HUDEP-2 (cell line): ENCODE results near the gene GRK5.

Experiments used
- DNase-seq, 76 experiments: peaks; one replicate each; lab custom pipeline; 2025; ENCODE audit not compliant: unreplicated experiment in 76 of 76; lab: John Stamatoyannopoulos, UW

The GRK5 gene

DNA sequence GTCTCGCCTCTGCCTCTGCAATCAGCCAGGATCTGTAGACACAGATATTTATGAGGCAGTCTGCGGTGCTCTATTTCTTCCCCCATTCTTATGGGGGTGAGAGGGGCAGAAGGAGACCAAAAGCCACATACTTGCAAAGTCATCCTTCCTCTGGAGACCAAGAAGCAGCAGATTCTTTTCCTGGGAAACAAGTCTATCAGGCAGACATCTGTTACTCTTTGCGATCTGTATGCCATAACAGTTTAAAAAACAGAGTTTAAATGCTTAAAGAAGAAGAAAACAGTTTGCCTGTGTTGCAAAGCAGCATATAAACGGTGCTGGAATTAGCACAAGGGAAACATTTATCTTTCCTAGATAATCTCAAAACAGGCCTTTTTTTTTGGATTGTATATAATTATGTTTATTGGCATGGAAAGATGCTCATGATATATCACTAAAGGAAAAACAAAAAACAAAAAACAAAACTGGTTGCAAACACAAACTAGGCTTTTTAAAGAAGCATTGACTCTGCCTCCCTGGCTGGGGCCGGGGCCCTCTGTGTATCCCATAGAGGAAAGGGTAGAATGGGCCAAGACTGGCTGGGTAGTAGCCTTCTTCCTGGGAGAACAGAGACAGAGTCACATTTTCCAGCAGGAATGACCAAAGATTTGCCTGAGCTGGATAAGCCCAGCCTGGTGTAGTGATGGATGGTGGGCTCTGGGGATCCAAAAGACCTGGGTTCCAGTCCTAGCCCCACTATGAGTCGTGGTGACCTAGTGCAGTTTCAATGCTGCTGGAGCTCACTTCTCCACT is 284.8 kb downstream of the GRK5 start:
- DNase-seq: no peak

DNA sequence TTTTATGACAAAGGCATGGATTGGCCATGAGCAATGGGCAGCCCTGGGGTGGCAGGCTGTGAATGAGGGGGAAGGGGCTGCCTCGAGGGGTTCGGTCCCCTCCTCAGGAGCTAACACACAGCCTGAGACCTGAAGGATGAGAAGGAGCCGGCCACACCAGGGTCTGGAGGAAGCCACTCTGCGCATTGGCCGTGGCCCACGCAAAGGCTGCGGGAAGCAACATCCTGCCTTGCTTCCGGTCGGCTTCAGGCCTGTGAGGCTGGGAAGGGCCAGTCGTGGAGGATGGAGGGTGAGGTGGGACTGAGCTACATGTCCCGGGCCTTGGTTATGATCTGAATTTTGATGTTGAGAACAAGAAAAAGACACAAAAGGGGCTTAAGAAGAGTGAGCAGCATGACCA is 285.8 kb downstream of the GRK5 start:
- DNase-seq: no peak

DNA sequence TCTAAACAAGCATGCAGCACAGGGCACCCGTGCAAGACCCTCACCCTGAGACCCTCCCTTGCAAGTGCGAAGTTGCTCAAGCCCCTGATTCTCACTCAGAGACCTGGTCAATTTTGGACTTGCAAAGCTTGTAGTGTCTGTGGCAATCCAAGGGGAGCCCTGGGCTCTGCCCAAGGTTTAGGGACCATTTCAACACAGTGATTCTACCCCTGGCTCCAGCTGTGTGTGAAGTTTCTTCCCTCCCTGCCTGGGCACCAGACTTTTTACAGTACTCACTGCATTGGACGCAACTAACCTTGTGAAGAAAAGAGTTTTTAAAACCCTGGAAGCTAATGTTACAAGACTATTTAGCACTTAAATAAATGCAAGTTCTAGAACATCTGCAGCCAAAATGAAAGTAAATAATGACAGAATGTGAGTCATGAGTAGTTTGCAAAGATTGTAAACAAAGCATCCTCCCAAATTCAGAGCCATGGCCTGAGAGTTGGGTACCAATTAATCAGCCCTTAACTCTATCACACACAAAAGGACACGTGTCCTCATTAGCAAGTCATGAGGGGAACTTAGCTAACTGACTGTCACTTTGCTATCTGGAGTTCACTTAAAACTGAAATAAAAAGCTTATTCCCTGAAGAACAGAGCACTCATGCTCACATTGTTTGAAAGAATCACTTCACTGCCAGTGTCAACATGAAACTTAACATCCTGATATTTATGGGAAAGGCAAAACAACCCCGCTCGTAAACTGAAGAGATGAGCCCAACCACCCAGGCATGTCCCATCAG is 287.1 kb downstream of the GRK5 start:
- no peak for DNase-seq

DNA sequence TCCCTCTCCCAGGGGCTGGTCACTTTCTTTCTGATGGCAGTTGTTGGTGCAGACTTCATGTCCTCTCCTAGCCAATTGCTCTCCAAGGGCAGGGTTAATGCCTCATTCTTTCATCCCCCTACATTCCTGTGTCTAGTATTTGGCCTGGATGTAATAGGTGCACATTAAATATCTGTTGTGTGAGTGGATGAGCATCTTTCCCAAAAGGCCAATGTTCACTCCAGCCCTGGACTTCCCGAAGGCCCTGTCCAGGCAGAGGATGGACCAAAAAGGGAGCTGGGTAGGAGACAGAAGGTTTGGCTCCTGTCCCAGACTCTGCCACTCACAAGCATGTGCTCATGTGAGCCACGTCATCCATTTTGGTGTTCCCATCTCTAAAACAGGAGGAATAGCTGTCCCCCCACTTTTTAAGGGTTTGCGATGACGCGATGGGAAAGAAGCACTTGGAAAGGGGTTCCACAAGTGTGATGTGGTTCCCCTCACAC is 287.7 kb downstream of the GRK5 start:
- no peak for DNase-seq

DNA sequence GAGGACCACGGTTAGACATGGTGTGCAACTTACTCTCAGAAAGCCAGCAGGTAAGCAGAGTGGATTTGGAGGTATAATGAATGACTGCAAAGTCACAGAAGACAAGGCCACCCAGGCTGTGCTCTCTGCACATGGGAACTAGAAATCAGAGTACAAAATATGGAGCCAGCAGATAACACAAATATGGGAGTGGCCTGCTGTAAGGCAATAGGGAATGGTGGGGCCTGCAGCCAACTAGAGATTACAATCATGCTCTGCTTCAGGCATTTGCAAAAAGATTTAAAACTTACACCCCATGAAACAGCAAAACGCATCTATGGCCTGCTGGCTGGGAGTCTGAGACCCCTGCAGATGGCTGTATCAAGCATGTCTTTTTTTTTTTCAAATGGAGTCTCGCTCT is 288.2 kb downstream of the GRK5 start:
- DNase-seq: peak in 37 of 76 experiments; percentile 3 to 64 (median 21)

DNA sequence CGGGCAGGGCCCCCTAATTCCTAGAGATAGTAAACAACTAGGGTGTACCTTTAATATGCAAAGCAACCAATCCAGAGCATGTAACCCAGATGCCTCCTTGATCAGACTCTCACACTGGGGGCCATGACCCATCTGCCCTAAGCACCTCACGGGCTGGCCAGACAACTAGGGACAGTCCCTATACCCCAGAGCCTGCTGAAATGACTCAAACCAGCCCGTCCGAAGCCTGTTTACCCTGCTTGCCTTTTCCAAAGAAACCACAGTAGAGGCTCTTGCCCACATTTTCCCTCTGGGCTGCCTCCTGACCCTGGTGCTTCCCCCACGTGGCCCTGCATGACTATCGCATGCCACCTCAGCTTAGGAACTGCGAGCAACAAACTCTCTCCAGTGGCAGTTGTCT is 288.9 kb downstream of the GRK5 start:
- no peak for DNase-seq

DNA sequence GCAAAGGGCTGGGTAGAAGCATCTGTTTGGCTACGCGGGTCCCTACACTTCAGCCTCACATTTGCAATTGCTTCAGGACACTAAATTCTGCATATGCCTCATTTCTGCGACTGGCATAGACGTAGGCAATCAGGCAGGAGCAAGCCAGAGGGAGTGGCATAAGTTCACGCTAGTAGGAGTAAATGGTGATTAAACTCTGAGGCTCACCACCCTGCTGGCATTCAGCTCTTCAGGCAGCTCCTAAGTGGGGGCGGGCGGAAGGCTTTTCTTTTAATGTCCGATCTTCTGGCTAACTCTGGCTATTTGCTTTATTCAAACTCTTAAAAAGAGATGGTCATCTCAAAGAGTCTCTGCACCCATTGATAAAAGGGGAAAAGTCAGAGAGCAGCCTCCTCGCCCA is 289.9 kb downstream of the GRK5 start:
- DNase-seq: no peak

DNA sequence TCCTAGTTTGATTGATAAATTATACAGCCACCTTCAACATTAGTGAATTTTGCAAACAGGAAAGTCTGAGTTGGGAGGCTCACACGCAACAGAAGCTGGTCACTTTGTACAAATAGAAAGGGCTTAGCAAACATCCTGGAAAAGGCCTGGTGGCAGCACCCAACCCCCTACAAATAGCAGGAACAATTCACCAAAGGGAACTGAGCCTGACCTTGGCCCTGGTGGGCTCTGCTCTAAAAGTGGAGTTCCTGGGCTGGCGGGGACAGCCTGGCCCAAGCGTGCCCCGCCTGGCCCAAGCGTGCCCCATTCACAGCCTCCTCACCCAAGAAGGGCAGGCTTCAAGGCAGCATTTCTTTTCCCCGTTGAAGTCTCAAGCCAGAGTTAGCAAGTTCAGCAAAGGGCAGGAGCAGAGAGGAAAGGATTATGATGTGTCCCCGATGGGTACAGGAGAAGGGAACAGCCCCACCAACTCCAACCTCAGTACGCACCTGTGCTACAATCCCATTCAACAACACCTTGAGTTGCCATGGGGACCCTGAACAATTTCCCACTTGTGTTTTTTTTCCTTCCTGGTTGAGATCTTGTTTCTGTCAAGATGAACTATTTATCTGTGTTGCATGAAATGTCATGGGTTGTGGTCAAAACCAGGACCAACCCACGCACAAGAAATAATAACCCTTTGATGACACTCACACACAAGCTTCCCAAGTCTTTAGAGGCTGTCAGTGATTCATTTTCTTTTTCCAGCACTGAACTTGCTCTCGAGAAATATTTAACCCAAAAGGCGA is 291.7 kb downstream of the GRK5 start:
- no peak for DNase-seq

DNA sequence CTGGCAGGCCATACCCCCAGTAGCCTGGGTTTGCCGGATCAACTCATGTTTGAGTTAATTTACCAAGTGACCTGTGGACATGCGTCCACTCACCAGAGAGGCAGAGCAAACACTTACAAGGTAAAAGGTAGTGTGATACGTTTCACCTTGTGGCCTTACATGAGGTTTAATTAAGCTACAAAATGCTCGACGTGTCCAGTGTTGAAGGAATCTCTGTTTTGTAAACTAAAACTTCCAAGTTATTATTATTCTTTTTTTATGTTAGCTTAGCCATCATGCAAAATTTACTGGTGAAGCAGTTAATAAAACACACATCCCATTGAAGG is 292.3 kb downstream of the GRK5 start:
- DNase-seq: no peak

DNA sequence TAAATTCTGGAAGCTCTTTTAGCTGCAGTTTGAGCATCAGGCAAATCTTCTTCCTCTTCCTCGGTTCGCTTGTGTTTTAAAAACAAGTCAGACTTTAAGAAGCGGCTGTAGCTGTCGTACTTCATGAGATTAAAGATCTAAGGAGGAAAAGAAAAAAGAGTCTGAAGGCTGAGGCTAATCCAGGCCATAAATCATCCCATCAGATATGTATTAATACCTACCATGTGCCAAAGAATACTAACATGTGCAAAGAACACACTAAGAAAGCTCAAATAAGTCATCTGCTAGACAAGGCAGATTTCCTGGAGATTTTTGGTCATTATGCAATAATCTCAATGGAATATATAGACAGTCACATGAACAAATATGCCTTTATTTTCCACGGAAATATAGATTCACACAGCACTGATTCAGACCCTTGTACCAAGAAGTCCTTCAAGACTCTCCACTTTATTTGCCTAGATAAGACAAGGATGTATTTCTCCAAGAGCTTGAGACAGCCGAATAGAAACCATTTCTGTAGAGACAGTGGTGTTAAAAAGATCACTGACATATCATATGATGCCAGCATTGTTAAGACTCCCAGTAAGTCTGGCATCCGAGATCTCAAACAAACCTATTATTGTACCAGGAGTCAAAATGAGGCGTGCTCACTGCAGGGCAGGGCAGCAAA is 292.9 kb downstream of the GRK5 start:
- no peak for DNase-seq

DNA sequence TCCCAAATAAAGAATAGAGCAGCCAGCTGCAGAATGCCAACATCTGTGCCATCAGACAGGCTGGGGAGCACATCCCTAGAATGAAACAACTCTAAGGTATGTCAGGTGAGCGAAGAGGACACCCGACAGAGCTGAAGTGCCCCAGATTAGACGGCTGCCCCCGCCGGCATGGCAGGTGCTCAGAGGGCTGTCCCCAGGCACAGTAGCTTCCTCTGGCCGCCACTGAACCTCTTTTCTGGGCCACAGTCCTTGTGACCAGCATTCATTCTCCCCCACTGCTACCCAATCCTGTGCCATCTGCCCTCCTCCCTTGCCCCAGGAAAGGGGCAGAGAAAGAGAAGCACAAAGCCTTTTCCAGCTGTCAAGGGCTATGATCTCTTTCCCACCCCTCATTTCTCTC is 293.4 kb downstream of the GRK5 start:
- no peak for DNase-seq

DNA sequence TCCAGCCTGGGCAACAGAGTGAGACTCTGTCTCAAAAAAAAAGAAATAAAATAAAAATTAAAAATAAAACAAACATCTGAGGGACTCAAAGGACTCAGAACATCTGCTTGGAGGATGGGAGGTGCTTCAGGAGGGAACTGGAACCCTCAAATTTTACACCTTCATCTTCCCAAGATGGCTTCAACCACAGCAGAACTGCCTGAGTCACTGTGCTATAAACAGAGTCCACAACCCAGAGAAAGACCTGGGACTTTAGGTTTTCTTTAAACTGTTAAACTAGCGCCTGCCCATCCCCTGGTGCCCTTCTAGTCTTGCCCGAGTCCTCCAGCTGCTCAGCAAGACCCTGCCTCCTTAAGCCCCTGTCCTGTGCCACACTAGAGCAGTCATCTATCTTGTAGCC is 294.3 kb downstream of the GRK5 start:
- DNase-seq: no peak

DNA sequence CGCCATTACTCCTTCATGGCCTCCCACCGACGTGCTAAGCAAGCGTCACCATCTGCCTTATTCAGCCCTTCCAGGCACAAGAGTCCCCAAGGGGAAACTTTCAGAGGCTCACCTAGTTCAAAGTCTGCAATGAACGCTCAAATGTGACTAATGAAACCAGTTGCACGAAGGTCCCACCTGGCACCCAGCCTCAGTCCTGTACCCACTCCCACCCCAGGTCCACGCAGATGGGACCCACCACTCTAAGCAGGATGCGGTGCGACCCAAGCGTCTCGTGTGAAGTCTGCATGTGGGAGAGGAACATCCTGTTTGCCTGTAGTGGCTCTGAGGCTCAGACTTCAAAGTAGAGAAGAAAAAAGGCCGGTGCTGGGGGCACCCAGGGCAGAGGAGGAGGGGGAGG is 294.8 kb downstream of the GRK5 start:
- DNase-seq: no peak

DNA sequence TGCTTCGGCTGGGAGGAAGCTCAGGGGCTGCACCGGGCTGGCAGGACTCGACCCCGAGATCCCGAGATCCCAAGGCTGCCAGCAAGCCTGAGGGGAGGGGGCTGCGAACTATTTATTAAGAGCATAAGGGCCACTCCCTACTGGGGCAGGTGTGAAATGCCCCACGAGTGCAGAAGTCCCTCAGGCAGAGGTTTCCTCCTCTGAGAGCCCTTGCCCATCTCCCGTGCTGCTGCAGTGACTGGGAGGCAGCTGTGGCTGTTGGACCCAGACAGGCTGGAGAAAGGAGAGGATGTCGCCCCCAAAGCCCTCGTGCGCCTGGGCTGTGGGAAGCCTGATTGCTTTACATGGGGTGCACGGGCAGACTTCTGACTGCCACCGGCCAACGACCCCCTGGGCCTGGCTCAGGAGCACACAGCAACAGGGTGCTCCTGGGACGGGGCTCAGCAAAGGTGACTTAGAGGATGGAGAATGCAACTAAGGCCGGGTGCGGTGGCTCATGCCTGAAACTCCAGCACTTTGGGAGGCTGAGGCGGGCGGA is 295.3 kb downstream of the GRK5 start:
- no peak for DNase-seq

DNA sequence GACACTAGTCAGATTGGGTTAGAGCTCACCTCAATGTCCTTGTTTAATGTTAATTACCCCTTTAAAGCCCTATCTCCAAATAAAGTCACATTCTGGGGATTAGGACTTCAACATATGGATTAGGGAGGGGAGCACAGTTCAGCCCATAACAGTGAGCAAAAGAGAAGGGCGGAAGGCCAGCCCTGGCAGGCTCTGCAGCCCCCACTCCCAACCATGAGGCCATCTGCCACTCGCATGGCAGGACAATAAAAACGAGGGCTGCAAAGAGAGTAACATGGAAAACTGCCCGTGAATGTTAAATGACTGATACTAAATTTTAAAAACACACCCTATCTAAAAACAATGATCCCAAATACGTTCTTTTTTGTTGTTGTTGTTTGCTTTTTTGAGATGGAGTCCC is 296.4 kb downstream of the GRK5 start:
- no peak for DNase-seq

DNA sequence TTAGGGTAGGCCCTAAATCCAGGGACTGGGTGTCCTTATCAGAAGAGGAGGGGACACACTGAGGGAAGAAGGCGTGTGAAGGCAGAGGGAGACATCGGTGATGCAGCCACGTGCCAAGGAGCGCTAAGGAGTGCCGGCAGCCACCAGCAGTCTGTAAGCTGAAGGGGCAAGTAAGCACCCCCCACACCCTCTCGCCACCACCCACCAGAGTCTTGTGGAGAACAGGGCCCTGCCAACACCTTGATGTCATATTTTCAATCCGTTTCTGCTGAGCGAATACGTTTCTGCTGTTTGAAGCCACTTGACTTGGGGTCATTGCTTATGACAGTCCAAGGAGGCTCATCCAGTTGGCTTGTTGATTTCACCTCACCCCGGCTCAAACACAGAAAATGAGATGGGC is 297.3 kb downstream of the GRK5 start:
- no peak for DNase-seq

DNA sequence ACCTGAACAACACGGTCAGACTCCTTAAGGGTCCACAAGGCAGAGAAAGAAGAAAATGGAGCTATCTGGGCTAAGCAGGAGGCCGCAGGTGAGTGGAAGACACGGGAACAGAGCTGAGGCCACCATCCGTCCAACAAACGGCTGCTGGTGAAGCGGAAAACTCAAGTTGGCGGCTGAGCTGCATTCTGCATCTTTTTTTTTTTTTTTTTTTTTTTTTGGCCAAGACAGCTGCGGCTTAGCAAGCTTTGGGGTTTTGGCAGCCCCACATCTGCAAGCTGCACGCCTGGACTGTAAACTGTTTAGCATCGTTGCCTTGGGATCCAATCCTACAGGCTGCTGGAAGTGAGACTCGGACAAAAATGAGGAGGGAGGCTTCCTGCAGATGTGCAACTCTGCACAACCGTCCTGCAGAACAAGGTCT is 297.8 kb downstream of the GRK5 start:
- no peak for DNase-seq
